B cell (primary cell): ENCODE results near the gene NNT.
"Not testable (repeated sequence)": the region's sequence is repeated elsewhere in the genome, so short reads cannot be mapped to it uniquely, and the experiment has no call there.

Experiments
- EZH2 ChIP-seq: IDR thresholded peaks from 2 replicates; pipeline ENCODE4 v1.6.1; 2012; ENCODE audit warnings: borderline replicate concordance, low read depth, mild to moderate bottlenecking, moderate library complexity, low read length; ENCODE audit not compliant: insufficient read depth, poor library complexity, severe bottlenecking
- TF ChIP-seq, protein P1 (sequence below): fragments of 200-600 bp; IDR thresholded peaks from one replicate; pipeline ENCODE4 v1.8.0; 2022; ENCODE audit warnings: antibody characterized with exemption, mild to moderate bottlenecking

DNA sequence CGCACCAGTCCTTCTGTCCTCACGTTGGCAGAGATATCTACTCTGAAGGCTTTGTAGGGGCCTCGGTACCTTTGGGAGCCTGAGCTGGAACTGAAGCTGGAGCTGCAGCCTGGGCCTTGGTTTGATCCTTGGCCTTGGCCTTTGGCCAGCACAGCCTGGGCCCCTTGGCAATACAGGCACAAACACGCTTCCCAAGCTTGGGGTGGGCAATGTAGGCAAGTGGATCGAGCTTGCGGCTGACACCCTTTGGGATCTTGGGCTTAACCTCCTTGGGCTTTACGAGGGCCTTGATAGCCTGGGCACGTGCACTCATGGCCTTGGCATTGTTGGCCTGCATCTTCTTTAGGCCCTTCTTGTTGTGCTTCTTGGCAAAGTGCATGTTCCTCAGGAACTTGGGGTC is 63.7 kb downstream of the NNT start:
- TF ChIP-seq, protein P1, sequence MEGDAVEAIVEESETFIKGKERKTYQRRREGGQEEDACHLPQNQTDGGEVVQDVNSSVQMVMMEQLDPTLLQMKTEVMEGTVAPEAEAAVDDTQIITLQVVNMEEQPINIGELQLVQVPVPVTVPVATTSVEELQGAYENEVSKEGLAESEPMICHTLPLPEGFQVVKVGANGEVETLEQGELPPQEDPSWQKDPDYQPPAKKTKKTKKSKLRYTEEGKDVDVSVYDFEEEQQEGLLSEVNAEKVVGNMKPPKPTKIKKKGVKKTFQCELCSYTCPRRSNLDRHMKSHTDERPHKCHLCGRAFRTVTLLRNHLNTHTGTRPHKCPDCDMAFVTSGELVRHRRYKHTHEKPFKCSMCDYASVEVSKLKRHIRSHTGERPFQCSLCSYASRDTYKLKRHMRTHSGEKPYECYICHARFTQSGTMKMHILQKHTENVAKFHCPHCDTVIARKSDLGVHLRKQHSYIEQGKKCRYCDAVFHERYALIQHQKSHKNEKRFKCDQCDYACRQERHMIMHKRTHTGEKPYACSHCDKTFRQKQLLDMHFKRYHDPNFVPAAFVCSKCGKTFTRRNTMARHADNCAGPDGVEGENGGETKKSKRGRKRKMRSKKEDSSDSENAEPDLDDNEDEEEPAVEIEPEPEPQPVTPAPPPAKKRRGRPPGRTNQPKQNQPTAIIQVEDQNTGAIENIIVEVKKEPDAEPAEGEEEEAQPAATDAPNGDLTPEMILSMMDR = not testable (repeated sequence)
- not testable (repeated sequence) for TF ChIP-seq EZH2
